ENCODE results near the gene CLEC6A.
"Not testable (repeated sequence)": the region's sequence is repeated elsewhere in the genome, so short reads cannot be mapped to it uniquely, and the experiment has no call there.

The CLEC6A gene

DNA sequence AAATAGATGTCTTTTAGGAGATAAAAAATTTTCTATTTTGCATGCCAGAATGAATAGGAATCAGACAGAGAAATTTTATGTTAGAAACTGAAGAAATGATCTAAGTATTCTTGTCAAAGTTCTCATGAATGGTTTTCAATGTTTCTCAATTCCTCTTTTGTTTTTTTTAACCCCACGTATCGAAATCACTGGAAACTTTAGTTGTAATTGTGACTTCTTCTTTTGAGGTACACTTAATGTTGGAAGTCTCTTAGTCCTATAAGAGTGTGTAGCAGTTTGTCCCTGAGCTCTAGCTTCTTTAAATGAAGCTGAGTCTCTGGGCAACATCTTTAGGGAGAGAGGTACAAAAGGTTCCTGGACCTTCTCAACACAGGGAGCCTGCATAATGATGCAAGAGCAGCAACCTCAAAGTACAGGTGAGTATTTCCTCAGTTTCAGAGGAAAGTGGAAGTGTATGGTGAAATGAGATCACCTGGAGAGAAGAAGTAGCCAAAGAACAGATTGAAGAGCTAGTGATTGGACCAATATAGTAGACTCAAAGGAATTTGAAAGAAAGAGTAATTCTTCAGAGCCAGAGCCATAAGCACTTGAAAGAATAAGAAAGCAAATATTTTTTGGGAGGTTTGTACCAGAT is at the start of gene CLEC6A:
CLEC6A (plus strand) TSS at position 236 of the 634 bp plus-strand sequence; CDS start at position 386, 150 bp downstream.
- no peak for DNase-seq (ENCODE audit: low read depth)
- no peak within 1 kb of the TSS for H3K4me3 ChIP-seq (ENCODE audit: low read length)
- TF ChIP-seq, protein P1, sequence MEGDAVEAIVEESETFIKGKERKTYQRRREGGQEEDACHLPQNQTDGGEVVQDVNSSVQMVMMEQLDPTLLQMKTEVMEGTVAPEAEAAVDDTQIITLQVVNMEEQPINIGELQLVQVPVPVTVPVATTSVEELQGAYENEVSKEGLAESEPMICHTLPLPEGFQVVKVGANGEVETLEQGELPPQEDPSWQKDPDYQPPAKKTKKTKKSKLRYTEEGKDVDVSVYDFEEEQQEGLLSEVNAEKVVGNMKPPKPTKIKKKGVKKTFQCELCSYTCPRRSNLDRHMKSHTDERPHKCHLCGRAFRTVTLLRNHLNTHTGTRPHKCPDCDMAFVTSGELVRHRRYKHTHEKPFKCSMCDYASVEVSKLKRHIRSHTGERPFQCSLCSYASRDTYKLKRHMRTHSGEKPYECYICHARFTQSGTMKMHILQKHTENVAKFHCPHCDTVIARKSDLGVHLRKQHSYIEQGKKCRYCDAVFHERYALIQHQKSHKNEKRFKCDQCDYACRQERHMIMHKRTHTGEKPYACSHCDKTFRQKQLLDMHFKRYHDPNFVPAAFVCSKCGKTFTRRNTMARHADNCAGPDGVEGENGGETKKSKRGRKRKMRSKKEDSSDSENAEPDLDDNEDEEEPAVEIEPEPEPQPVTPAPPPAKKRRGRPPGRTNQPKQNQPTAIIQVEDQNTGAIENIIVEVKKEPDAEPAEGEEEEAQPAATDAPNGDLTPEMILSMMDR (conservative IDR thresholded peaks at IDR 0.05; ENCODE audit: low read depth, low read length), result no peak

DNA sequence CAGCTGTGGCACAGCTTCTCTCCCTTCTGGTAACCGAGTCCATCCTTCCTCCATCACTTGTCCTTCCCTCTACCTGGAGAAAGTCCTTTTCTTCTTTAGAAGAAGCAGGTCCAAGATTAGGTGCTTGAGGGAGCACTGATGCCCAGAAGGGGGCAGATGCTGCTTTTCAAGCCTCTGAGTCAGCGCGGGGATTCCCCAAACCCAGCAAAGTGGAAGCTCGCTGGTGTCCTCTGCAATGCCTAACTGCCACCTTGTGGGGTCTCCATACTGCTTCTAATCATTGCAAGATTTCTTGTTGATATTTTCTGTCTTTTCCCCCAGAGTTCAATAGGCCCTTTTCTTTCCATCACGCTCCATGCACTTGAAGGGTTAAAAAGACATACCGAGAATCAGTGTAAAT is 36.2 kb upstream of the CLEC6A start:
- not testable (repeated sequence) for DNase-seq (ENCODE audit: low read depth); H3K4me3 ChIP-seq (ENCODE audit: low read length)

DNA sequence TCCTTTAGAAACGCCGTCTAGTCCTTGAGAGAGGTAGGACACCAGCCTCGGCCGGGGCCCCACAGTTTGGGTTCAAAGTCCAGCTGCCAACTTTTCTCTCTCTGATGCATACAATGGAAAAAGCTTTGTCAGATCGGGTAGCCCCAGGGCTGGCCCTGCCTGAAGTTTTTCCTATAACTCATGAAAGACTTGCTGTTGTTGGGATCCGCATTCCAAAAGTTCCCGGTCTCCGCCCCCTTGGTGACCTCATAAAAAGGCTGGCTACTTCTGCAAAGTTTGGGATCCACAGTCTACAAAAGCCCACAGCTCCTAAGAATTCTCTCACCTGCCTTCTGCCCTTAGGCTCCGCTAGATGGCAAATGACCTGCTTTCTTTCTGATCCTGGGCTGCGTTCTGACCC is 35.3 kb upstream of the CLEC6A start:
- DNase-seq (ENCODE audit: low read depth), result no peak
- TF ChIP-seq, protein P1 (conservative IDR thresholded peaks at IDR 0.05; ENCODE audit: low read depth, low read length), result no peak

DNA sequence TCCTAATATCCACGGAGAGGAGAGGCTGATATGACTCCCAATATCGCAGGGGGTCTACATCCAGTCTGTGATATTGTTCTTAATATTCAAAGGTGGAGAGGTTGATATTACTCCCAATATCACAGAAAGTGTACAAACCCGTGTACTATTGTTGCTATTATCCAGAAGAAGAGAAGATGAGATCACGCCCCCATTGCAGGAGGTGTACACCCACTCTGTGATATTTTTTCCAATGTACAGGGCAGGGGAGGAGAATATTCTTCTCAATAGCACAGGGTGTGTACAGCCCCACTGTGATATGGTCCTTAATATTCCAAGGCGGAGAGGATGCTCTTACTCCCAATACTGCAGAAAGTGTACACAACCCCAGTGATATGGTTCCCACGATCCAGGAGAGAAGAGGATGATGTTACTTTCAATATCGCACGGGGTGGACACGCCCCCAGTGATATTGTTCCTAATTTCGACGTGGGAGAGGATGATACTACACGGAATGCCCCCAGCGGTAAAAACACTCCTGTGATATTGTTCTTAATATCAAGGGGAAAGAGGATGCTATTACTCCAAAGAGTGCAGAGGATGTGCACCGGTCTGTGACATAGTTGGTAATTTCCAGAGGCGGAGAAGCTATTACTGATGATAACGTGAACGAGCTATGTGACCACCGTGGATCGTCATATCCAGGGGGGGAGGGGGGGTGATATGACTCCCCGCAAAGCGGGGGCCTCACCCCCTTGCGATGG is 11.1 kb upstream of the CLEC6A start:
- H3K4me3 ChIP-seq (ENCODE audit: low read length); DNase-seq (ENCODE audit: low read depth): not testable (repeated sequence)

More for the DNA sequence above, 35.3 kb upstream of the CLEC6A start:
- H3K4me3 ChIP-seq (ENCODE audit: low read length), result no peak overlapping the region

DNA sequence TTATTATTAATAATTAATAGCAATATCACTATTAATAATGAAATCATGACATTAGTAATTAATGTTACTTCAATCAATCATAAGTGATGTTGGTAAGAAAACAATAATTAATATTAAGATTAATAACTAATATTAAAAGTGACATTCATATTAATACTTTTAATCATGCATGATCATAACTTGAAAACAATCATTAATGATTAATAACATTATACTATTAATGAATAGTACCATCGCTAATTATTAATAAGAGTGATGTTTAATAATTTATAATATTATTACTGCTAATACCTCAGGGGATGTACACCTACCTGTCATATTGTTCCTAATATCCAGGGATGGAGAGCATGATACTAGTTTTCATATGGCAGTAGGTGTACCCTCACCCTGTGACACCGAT is 10.0 kb upstream of the CLEC6A start:
- TF ChIP-seq, protein P1 (conservative IDR thresholded peaks at IDR 0.05; ENCODE audit: low read depth, low read length), result no peak
- DNase-seq (ENCODE audit: low read depth), result no peak
- H3K4me3 ChIP-seq (ENCODE audit: low read length), result no peak overlapping the region

DNA sequence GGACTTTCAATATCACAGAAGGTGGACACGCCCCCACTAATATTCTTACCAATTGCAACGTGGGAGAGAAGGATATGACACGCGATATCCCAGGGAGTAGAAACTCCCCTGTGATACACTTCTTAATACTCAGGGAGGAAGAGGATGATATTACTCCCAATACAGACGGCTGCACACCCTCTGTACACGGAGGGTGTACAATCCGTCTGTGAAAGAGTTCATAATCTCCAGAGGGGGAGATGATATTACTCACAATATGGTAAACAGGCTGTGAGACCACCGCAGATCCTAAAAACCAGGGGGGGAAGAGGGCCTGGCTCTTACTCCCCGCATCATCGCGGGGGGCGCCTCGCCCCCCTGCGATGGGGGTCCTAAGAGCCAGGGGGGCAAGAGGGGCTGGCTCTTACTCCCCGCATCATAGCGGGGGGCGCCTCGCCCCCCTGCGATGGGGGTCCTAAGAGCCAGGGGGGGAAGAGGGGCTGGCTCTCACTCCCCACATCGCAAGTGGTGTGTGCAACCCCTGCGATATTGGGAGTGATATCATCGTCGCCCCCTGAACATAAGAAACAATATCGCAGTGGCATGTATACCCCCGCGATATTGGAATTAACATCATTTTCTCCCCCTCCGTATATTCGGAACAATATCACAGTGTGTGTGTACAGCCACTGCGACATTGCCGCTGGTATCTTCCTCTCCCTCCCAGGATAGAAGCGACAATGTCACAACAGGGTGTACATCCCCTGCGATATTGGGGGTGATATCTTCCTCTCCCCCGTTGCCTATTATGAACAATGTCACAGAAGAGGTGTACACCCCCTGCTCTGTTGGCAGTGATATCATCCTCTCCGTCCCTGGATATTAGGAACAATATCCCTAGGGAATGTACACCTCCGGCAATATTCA is 8.9 kb upstream of the CLEC6A start:
- DNase-seq (ENCODE audit: low read depth), result no peak
- H3K4me3 ChIP-seq (ENCODE audit: low read length), result no peak overlapping the region
- TF ChIP-seq, protein P1 (conservative IDR thresholded peaks at IDR 0.05; ENCODE audit: low read depth, low read length), result no peak

DNA sequence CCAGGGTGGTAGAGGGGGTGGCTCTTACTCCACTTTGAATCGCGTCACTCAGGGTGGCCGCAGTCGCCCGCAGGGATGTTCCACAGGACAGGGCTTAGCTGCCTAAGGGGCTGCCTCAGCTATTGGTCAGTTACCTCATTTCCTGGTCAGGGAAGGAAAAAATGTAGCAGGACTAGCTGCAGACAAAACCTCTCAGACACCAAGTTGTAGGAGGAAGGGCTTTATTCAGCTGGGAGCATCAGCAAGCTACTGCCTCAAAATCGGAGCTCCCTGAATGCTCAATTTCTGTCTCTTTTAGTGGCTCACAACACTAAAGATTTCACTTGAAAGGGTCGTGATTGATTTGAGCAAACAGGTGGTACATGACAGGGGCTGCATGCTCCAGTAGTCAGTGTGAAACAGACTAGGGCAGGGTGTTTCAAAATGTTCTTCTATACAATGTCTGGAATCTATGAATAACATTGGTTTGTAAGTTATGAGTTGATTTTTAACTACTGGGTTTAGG is 6.4 kb upstream of the CLEC6A start:
- TF ChIP-seq, protein P1 (conservative IDR thresholded peaks at IDR 0.05; ENCODE audit: low read depth, low read length), result no peak
- no peak for DNase-seq (ENCODE audit: low read depth)
- H3K4me3 ChIP-seq (ENCODE audit: low read length), result no peak overlapping the region
